A549 (cell line): ENCODE results near the gene KHDC3L.

Source experiments
- CEBPB ChIP-seq, 2 experiments: fragments of >200 bp in 1 of 2; sonication (Bioruptor Twin) in 1 of 2; formaldehyde crosslinking in 1 of 2; IDR thresholded peaks; 2 replicates each; pipeline ENCODE4 v1.6.1; 2012 to 2016
- CHD2 ChIP-seq: fragments of 150-350 bp; IDR thresholded peaks from 2 replicates; pipeline ENCODE4 v1.6.1; 2014; ENCODE audit warnings: low read length; ENCODE audit not compliant: partially characterized antibody
- SREBF2 ChIP-seq: fragments of 450-650 bp; IDR thresholded peaks from 2 replicates; pipeline ENCODE4 v1.6.1; 2014; ENCODE audit warnings: mild to moderate bottlenecking, moderate library complexity
- TF ChIP-seq, protein P1 (sequence below): fragments of >200 bp; sonication (Bioruptor Twin); formaldehyde crosslinking; IDR thresholded peaks from 3 replicates; pipeline ENCODE4 v1.5.1; 2016
- TF ChIP-seq, protein P2 (sequence below): fragments of 200-600 bp; sonication (generic); IDR thresholded peaks from 2 replicates; pipeline ENCODE4 v1.6.1; 2016; ENCODE audit warnings: antibody characterized with exemption, mild to moderate bottlenecking, moderate library complexity

DNA sequence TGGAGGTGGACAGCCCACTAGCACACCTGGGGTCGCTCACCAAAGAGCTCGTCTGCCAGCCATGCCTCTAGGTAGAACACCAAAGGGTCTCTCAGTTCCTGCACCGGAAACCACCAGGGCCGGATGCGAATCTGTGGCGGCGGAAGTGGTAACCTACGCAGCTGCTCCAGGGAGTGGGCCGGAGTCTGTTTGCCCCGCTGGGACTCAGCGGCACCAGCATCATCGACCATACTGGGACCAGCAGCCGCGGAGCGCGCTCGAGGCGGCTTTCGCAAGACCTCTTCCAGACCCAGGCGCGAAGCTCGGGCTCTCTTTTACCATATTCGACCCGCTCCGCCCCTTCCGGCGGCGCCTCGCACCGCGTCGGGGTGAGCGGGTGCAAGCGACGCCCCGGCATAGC, 7.1 kb downstream of the KHDC3L start, which contains the start of gene OOEP:
- TF ChIP-seq, protein P1, sequence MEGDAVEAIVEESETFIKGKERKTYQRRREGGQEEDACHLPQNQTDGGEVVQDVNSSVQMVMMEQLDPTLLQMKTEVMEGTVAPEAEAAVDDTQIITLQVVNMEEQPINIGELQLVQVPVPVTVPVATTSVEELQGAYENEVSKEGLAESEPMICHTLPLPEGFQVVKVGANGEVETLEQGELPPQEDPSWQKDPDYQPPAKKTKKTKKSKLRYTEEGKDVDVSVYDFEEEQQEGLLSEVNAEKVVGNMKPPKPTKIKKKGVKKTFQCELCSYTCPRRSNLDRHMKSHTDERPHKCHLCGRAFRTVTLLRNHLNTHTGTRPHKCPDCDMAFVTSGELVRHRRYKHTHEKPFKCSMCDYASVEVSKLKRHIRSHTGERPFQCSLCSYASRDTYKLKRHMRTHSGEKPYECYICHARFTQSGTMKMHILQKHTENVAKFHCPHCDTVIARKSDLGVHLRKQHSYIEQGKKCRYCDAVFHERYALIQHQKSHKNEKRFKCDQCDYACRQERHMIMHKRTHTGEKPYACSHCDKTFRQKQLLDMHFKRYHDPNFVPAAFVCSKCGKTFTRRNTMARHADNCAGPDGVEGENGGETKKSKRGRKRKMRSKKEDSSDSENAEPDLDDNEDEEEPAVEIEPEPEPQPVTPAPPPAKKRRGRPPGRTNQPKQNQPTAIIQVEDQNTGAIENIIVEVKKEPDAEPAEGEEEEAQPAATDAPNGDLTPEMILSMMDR: no peak
- TF ChIP-seq CHD2 (no peak), CEBPB (IDR thresholded peaks at IDR 0.05) (no peak), SREBF2 (no peak)
- TF ChIP-seq, protein P2, sequence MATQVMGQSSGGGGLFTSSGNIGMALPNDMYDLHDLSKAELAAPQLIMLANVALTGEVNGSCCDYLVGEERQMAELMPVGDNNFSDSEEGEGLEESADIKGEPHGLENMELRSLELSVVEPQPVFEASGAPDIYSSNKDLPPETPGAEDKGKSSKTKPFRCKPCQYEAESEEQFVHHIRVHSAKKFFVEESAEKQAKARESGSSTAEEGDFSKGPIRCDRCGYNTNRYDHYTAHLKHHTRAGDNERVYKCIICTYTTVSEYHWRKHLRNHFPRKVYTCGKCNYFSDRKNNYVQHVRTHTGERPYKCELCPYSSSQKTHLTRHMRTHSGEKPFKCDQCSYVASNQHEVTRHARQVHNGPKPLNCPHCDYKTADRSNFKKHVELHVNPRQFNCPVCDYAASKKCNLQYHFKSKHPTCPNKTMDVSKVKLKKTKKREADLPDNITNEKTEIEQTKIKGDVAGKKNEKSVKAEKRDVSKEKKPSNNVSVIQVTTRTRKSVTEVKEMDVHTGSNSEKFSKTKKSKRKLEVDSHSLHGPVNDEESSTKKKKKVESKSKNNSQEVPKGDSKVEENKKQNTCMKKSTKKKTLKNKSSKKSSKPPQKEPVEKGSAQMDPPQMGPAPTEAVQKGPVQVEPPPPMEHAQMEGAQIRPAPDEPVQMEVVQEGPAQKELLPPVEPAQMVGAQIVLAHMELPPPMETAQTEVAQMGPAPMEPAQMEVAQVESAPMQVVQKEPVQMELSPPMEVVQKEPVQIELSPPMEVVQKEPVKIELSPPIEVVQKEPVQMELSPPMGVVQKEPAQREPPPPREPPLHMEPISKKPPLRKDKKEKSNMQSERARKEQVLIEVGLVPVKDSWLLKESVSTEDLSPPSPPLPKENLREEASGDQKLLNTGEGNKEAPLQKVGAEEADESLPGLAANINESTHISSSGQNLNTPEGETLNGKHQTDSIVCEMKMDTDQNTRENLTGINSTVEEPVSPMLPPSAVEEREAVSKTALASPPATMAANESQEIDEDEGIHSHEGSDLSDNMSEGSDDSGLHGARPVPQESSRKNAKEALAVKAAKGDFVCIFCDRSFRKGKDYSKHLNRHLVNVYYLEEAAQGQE: no peak
